Endothelial cell (in vitro differentiated cells): ENCODE measurements around the gene MANSC4. TPM values are rescaled to one million over a fixed set of nuclear protein-coding genes. Genes with fewer than 3 reads are reported as not detected.

ENCODE experiments used
- DNase-seq: peaks from one replicate; pipeline ENCODE4 v3.0.0; 2021; ENCODE audit warnings: low spot score
- H3K27ac Mint-ChIP-seq: one replicate; pipeline ENCODE4 v1.8.0; 2021; ENCODE audit warnings: mixed read lengths, inconsistent platforms; ENCODE audit not compliant: unreplicated experiment
- H3K27me3 Mint-ChIP-seq: one replicate; pipeline ENCODE4 v1.8.0; 2021; ENCODE audit warnings: mild to moderate bottlenecking, moderate library complexity, mixed read lengths, inconsistent platforms; ENCODE audit not compliant: unreplicated experiment
- H3K36me3 Mint-ChIP-seq: one replicate; pipeline ENCODE4 v1.8.0; 2021; ENCODE audit warnings: mild to moderate bottlenecking, low read depth, mixed read lengths, inconsistent platforms; ENCODE audit not compliant: unreplicated experiment
- H3K4me1 Mint-ChIP-seq: one replicate; pipeline ENCODE4 v1.8.0; 2021; ENCODE audit warnings: mild to moderate bottlenecking, mixed read lengths, inconsistent platforms; ENCODE audit not compliant: unreplicated experiment
- H3K4me3 Mint-ChIP-seq: one replicate; pipeline ENCODE4 v1.8.0; 2021; ENCODE audit warnings: mild to moderate bottlenecking, mixed read lengths, inconsistent platforms; ENCODE audit not compliant: unreplicated experiment
- H3K9me3 Mint-ChIP-seq: one replicate; pipeline ENCODE4 v1.8.0; 2021; ENCODE audit warnings: mixed read lengths, inconsistent platforms; ENCODE audit not compliant: unreplicated experiment
- CTCF ChIP-seq: fragments of 200-600 bp; sonication (generic); IDR thresholded peaks from one replicate; pipeline ENCODE4 v1.5.0; 2021; ENCODE audit warnings: antibody characterized with exemption; ENCODE audit not compliant: unreplicated experiment
- total RNA-seq: library from RNA; stranded (reverse); fragmentation: NEBNext Ultra II Directional; extraction: Animal tissue kit (Norgen Biotek cat#: 25700); gene quantifications from one replicate; pipeline ENCODE4 v1.2.1, GENCODE V29; 2021; ENCODE audit not compliant: unreplicated experiment

Gene MANSC4
- total RNA-seq, 1 donor from 2014 or later = not detected

- H3K9me3 Mint-ChIP-seq = no peaks in the 10 kb centered on the region
- H3K4me1 Mint-ChIP-seq = no peaks in the 10 kb centered on the region
- no peak overlapping the region for H3K4me3 Mint-ChIP-seq
- H3K27ac Mint-ChIP-seq = no peak overlapping the region
- no peaks in the 10 kb centered on the region for H3K36me3 Mint-ChIP-seq
- H3K27me3 Mint-ChIP-seq = no peaks in the 10 kb centered on the region
- TF ChIP-seq CTCF = no peak
- DNase-seq = no peak
Measured at GRCh38 chr12:27771481-27772327, 8.3 kb downstream of the MANSC4 start.

- Mint-ChIP-seq H3K27ac (no peak overlapping the region), H3K4me3 (no peak overlapping the region), H3K27me3 (no peaks in the 10 kb centered on the region), H3K36me3 (no peaks in the 10 kb centered on the region), H3K9me3 (no peaks in the 10 kb centered on the region), H3K4me1 (no peaks in the 10 kb centered on the region)
- no peak for TF ChIP-seq CTCF
- DNase-seq = no peak
Measured at GRCh38 chr12:27769142-27769673, 10.8 kb downstream of the MANSC4 start.

- no peak overlapping the region for H3K4me3 Mint-ChIP-seq
- no peak for DNase-seq
- no peaks in the 10 kb centered on the region for H3K4me1 Mint-ChIP-seq
- no peaks in the 10 kb centered on the region for H3K9me3 Mint-ChIP-seq
- H3K36me3 Mint-ChIP-seq = no peaks in the 10 kb centered on the region
- H3K27me3 Mint-ChIP-seq = no peaks in the 10 kb centered on the region
- TF ChIP-seq CTCF = no peak
- no peak overlapping the region for H3K27ac Mint-ChIP-seq
Measured at GRCh38 chr12:27766587-27766986, 13.4 kb downstream of the MANSC4 start.

- no peak overlapping the region for H3K27ac Mint-ChIP-seq
- H3K36me3 Mint-ChIP-seq = no peaks in the 10 kb centered on the region
- no peak overlapping the region for H3K4me3 Mint-ChIP-seq
- no peak for TF ChIP-seq CTCF
- no peaks in the 10 kb centered on the region for H3K27me3 Mint-ChIP-seq
- H3K4me1 Mint-ChIP-seq = no peaks in the 10 kb centered on the region
- no peak for DNase-seq
- no peaks in the 10 kb centered on the region for H3K9me3 Mint-ChIP-seq
Measured at GRCh38 chr12:27762757-27763156, 17.3 kb downstream of the MANSC4 start.

- H3K4me3 Mint-ChIP-seq = no peak overlapping the region
Measured at GRCh38 chr12:27756670-27757195, 23.3 kb downstream of the MANSC4 start.

More at GRCh38 chr12:27756670-27757195, 23.3 kb downstream of the MANSC4 start:
- Mint-ChIP-seq H3K36me3 (peaks cover 7% of the 10 kb centered on the region), H3K4me1 (no peaks in the 10 kb centered on the region), H3K27ac (no peak overlapping the region), H3K9me3 (no peaks in the 10 kb centered on the region), H3K27me3 (no peaks in the 10 kb centered on the region)
- DNase-seq = no peak
- no peak for TF ChIP-seq CTCF
